ENCODE data around the gene CR1. TPM values are rescaled to one million over a fixed set of nuclear protein-coding genes. Genes with fewer than 3 reads are reported as not detected.
"Not testable (repeated sequence)": the region's sequence is repeated elsewhere in the genome, so short reads cannot be mapped to it uniquely, and the experiment has no call there.

Gene CR1
- total and polyA plus RNA-seq, 8 donors: 0.39 to 37.4 (median 0.79) TPM

- H3K9me3 ChIP-seq; H3K27me3 ChIP-seq; DNase-seq; H3K4me3 ChIP-seq; ATAC-seq; H3K27ac ChIP-seq; H3K36me3 ChIP-seq; intact Hi-C loops (cut with DNase I); H3K4me1 ChIP-seq: not testable (repeated sequence)
Observed at GRCh38 chr1:207638487-207639145, 142.7 kb downstream of the CR1 start.

GRCh38 chr1:207639362-207639761 is 143.4 kb downstream of the CR1 start:
- intact Hi-C loops (cut with DNase I); DNase-seq; H3K4me1 ChIP-seq; ATAC-seq; H3K36me3 ChIP-seq; H3K27me3 ChIP-seq; H3K9me3 ChIP-seq; H3K27ac ChIP-seq; H3K4me3 ChIP-seq: not testable (repeated sequence)

- DNase-seq: no peak
- intact Hi-C loops (cut with DNase I): no loop called here
- peak overlapping the region; percentile 43 to 52 for H3K4me3 ChIP-seq
- ATAC-seq: no peak
- no peaks in the 10 kb centered on the region for H3K9me3 ChIP-seq
- H3K4me1 ChIP-seq: peaks cover 2 to 15% of the 10 kb centered on the region in 2 donors
- no peak overlapping the region for H3K27ac ChIP-seq
- peaks cover 0 to 12% of the 10 kb centered on the region in 2 donors for H3K27me3 ChIP-seq
- no peak for TF ChIP-seq CTCF (IDR thresholded peaks at IDR 0.05)
- H3K36me3 ChIP-seq: no peaks in the 10 kb centered on the region
Observed at GRCh38 chr1:207644166-207644851, 148.4 kb downstream of the CR1 start.

- H3K27ac ChIP-seq: no peak within 1 kb of the TSS
- peak; percentile 44 to 94 (median 74) for DNase-seq
Observed at GRCh38 chr1:207644852-207645634, 149.1 kb downstream of the CR1 start, which contains the start of gene CR1L. TSS of gene CR1L (plus strand) at chr1:207645133. CDS start at chr1:207645234, 101 bp downstream.

GRCh38 chr1:207645635-207646081 is 149.7 kb downstream of the CR1 start:
- intact Hi-C loops (cut with DNase I): no loop called here
- no peaks in the 10 kb centered on the region for H3K9me3 ChIP-seq
- peak in 1 of 4 donors; percentile 61 for DNase-seq
- ATAC-seq: peak; percentile 7
- H3K27ac ChIP-seq: no peak overlapping the region
- H3K4me1 ChIP-seq: peaks cover 2 to 15% of the 10 kb centered on the region in 2 donors
- peaks cover 0 to 12% of the 10 kb centered on the region in 2 donors for H3K27me3 ChIP-seq
- no peak for TF ChIP-seq CTCF (IDR thresholded peaks at IDR 0.05)
- H3K36me3 ChIP-seq: no peaks in the 10 kb centered on the region
- peak overlapping the region in 1 of 2 donors; percentile 52 for H3K4me3 ChIP-seq

More at GRCh38 chr1:207644852-207645634, 149.1 kb downstream of the CR1 start, which contains the start of gene CR1L:
- intact Hi-C loops (cut with DNase I): no loop called here
- H3K36me3 ChIP-seq: no peaks in the 10 kb centered on the region
- TF ChIP-seq CTCF (IDR thresholded peaks at IDR 0.05): no peak
- ATAC-seq: peak; percentile 100
- no peaks in the 10 kb centered on the region for H3K9me3 ChIP-seq
- peak within 1 kb of the TSS; percentile 43 to 52 for H3K4me3 ChIP-seq
- H3K27me3 ChIP-seq: peaks cover 0 to 12% of the 10 kb centered on the region in 2 donors
- peaks cover 2 to 15% of the 10 kb centered on the region in 2 donors for H3K4me1 ChIP-seq

Measured in left lung (tissue), 10 donors.